OCI-LY1 (cell line): ENCODE measurements around the gene SPRR1B.

Experiments used
- H2AFZ ChIP-seq: fragments of 200-600 bp; sonication (generic), shearing (Covaris generic); 2 replicates; pipeline ENCODE4 v1.6.0; 2014; ENCODE audit warnings: antibody characterized with exemption, mild to moderate bottlenecking, low read length
- H3F3A ChIP-seq: fragments of 200-600 bp; sonication (generic), shearing (Covaris generic); 2 replicates; pipeline ENCODE4 v1.6.0; 2014; ENCODE audit warnings: mild to moderate bottlenecking, antibody characterized with exemption, low read length, moderate library complexity; ENCODE audit not compliant: insufficient read depth
- H3K27ac ChIP-seq: fragments of 200-600 bp; sonication (generic); 2 replicates; pipeline ENCODE4 v1.5.1; 2014; ENCODE audit warnings: low read length, mixed run types, mild to moderate bottlenecking, low read depth; ENCODE audit not compliant: poor library complexity, severe bottlenecking
- H3K27me3 ChIP-seq: fragments of 200-600 bp; sonication (generic); 2 replicates; pipeline ENCODE4 v1.6.0; 2014; ENCODE audit warnings: antibody characterized with exemption, mild to moderate bottlenecking, low read length, moderate library complexity; ENCODE audit not compliant: insufficient read depth
- H3K36me3 ChIP-seq: fragments of 200-600 bp; sonication (generic); 2 replicates; pipeline ENCODE4 v1.6.1; 2014; ENCODE audit warnings: mild to moderate bottlenecking, antibody characterized with exemption, low read length, moderate library complexity, mixed read lengths; ENCODE audit not compliant: insufficient read depth
- H3K4me1 ChIP-seq: fragments of 200-600 bp; sonication (generic); 2 replicates; pipeline ENCODE4 v1.5.1; 2014; ENCODE audit warnings: mild to moderate bottlenecking, low read length, moderate library complexity; ENCODE audit not compliant: insufficient read depth, severe bottlenecking
- H3K4me2 ChIP-seq: fragments of 200-600 bp; sonication (generic), shearing (Covaris generic); 2 replicates; pipeline ENCODE4 v1.6.1; 2014; ENCODE audit warnings: low read length
- H3K4me3 ChIP-seq: fragments of 200-600 bp; sonication (generic); 2 replicates; pipeline ENCODE4 v1.5.1; 2014; ENCODE audit warnings: low read length, low read depth, mild to moderate bottlenecking, mixed read lengths; ENCODE audit not compliant: poor library complexity, severe bottlenecking
- H3K79me2 ChIP-seq: fragments of 200-600 bp; shearing (Covaris generic); 2 replicates; pipeline ENCODE4 v1.6.1; 2016; ENCODE audit warnings: mixed run types, low read length, mixed read lengths; ENCODE audit not compliant: insufficient read depth
- H3K9ac ChIP-seq: fragments of 200-600 bp; sonication (generic), shearing (Covaris generic); 2 replicates; pipeline ENCODE4 v1.6.1; 2014; ENCODE audit warnings: mild to moderate bottlenecking, low read length, mixed read lengths
- H3K9me2 ChIP-seq: fragments of 200-600 bp; sonication (generic), shearing (Covaris generic); 2 replicates; pipeline ENCODE4 v1.6.1; 2014; ENCODE audit warnings: low read depth, mild to moderate bottlenecking, low read length, mixed read lengths
- H3K9me3 ChIP-seq: fragments of 200-600 bp; shearing (Covaris generic); 2 replicates; pipeline ENCODE4 v1.6.1; 2014; ENCODE audit warnings: low read length, mixed read lengths
- H4K20me1 ChIP-seq: fragments of 200-600 bp; sonication (generic), shearing (Covaris generic); 2 replicates; pipeline ENCODE4 v1.6.0; 2016; ENCODE audit warnings: mild to moderate bottlenecking, low read length; ENCODE audit not compliant: insufficient read depth
- CTCF ChIP-seq: fragments of 200-600 bp; sonication (generic), shearing (Covaris generic); IDR thresholded peaks from 2 replicates; pipeline ENCODE4 v1.5.1; 2017; ENCODE audit warnings: mild to moderate bottlenecking, antibody characterized with exemption, low read length, moderate library complexity, mixed read lengths
- EZH2 ChIP-seq: fragments of 200-600 bp; sonication (generic), shearing (Covaris generic); IDR thresholded peaks from 2 replicates; pipeline ENCODE4 v1.8.0; 2017; ENCODE audit warnings: borderline replicate concordance, mixed run types, mild to moderate bottlenecking, antibody characterized with exemption, low read length, moderate library complexity, mixed read lengths

The SPRR1B gene

GRCh38 chr1:152983743-152984142, 47.3 kb upstream of the SPRR1B start, which contains the start of gene SPRR1A:
SPRR1A (plus strand) TSS chr1:152984081; CDS start chr1:152985231, 1,150 bp downstream.
- Histone ChIP-seq H3F3A (no peaks in the 10 kb centered on the region), H3K36me3 (no peaks in the 10 kb centered on the region), H3K4me3 (no peak within 1 kb of the TSS), H3K4me1 (no peaks in the 10 kb centered on the region), H3K27ac (no peak within 1 kb of the TSS), H3K27me3 (no peaks in the 10 kb centered on the region), H4K20me1 (no peaks in the 10 kb centered on the region), H3K9ac (no peak within 1 kb of the TSS), H3K9me3 (no peaks in the 10 kb centered on the region), H3K4me2 (no peak within 1 kb of the TSS), H3K9me2 (no peaks in the 10 kb centered on the region), H2AFZ (no peak within 1 kb of the TSS), H3K79me2 (no peaks in the 10 kb centered on the region)
- no peak for TF ChIP-seq EZH2
- no peak for TF ChIP-seq CTCF

GRCh38 chr1:152986578-152986977, 44.4 kb upstream of the SPRR1B start:
- Histone ChIP-seq H3K36me3 (no peaks in the 10 kb centered on the region), H3K4me1 (no peaks in the 10 kb centered on the region), H2AFZ (no peak overlapping the region), H3K79me2 (no peaks in the 10 kb centered on the region), H3K4me3 (no peak overlapping the region), H3K4me2 (no peak overlapping the region), H3K9me2 (no peaks in the 10 kb centered on the region), H3K27me3 (no peaks in the 10 kb centered on the region), H3K27ac (no peak overlapping the region), H3K9me3 (no peaks in the 10 kb centered on the region), H3F3A (no peaks in the 10 kb centered on the region), H3K9ac (no peak overlapping the region), H4K20me1 (no peaks in the 10 kb centered on the region)
- TF ChIP-seq EZH2 (no peak), CTCF (no peak)

GRCh38 chr1:152993186-152993585, 37.8 kb upstream of the SPRR1B start:
- Histone ChIP-seq H3K27ac (no peak overlapping the region), H3K36me3 (no peaks in the 10 kb centered on the region), H3K79me2 (no peaks in the 10 kb centered on the region), H3K27me3 (no peaks in the 10 kb centered on the region), H3K9me2 (no peaks in the 10 kb centered on the region), H3K4me3 (no peak overlapping the region), H2AFZ (no peak overlapping the region), H3K9ac (no peak overlapping the region), H3K9me3 (no peaks in the 10 kb centered on the region), H3F3A (no peaks in the 10 kb centered on the region), H4K20me1 (no peaks in the 10 kb centered on the region), H3K4me1 (no peaks in the 10 kb centered on the region), H3K4me2 (no peak overlapping the region)
- TF ChIP-seq CTCF, result no peak
- no peak for TF ChIP-seq EZH2
